OCI-LY1 (cell line): ENCODE measurements around the gene F10.

ENCODE experiments used
- H2AFZ ChIP-seq: fragments of 200-600 bp; sonication (generic), shearing (Covaris generic); 2 replicates; pipeline ENCODE4 v1.6.0; 2014; ENCODE audit warnings: antibody characterized with exemption, mild to moderate bottlenecking, low read length
- H3F3A ChIP-seq: fragments of 200-600 bp; sonication (generic), shearing (Covaris generic); 2 replicates; pipeline ENCODE4 v1.6.0; 2014; ENCODE audit warnings: mild to moderate bottlenecking, antibody characterized with exemption, low read length, moderate library complexity; ENCODE audit not compliant: insufficient read depth
- H3K27ac ChIP-seq: fragments of 200-600 bp; sonication (generic); 2 replicates; pipeline ENCODE4 v1.5.1; 2014; ENCODE audit warnings: low read length, mixed run types, mild to moderate bottlenecking, low read depth; ENCODE audit not compliant: poor library complexity, severe bottlenecking
- H3K27me3 ChIP-seq: fragments of 200-600 bp; sonication (generic); 2 replicates; pipeline ENCODE4 v1.6.0; 2014; ENCODE audit warnings: antibody characterized with exemption, mild to moderate bottlenecking, low read length, moderate library complexity; ENCODE audit not compliant: insufficient read depth
- H3K36me3 ChIP-seq: fragments of 200-600 bp; sonication (generic); 2 replicates; pipeline ENCODE4 v1.6.1; 2014; ENCODE audit warnings: mild to moderate bottlenecking, antibody characterized with exemption, low read length, moderate library complexity, mixed read lengths; ENCODE audit not compliant: insufficient read depth
- H3K4me1 ChIP-seq: fragments of 200-600 bp; sonication (generic); 2 replicates; pipeline ENCODE4 v1.5.1; 2014; ENCODE audit warnings: mild to moderate bottlenecking, low read length, moderate library complexity; ENCODE audit not compliant: insufficient read depth, severe bottlenecking
- H3K4me2 ChIP-seq: fragments of 200-600 bp; sonication (generic), shearing (Covaris generic); 2 replicates; pipeline ENCODE4 v1.6.1; 2014; ENCODE audit warnings: low read length
- H3K4me3 ChIP-seq: fragments of 200-600 bp; sonication (generic); 2 replicates; pipeline ENCODE4 v1.5.1; 2014; ENCODE audit warnings: low read length, low read depth, mild to moderate bottlenecking, mixed read lengths; ENCODE audit not compliant: poor library complexity, severe bottlenecking
- H3K79me2 ChIP-seq: fragments of 200-600 bp; shearing (Covaris generic); 2 replicates; pipeline ENCODE4 v1.6.1; 2016; ENCODE audit warnings: mixed run types, low read length, mixed read lengths; ENCODE audit not compliant: insufficient read depth
- H3K9ac ChIP-seq: fragments of 200-600 bp; sonication (generic), shearing (Covaris generic); 2 replicates; pipeline ENCODE4 v1.6.1; 2014; ENCODE audit warnings: mild to moderate bottlenecking, low read length, mixed read lengths
- H3K9me2 ChIP-seq: fragments of 200-600 bp; sonication (generic), shearing (Covaris generic); 2 replicates; pipeline ENCODE4 v1.6.1; 2014; ENCODE audit warnings: low read depth, mild to moderate bottlenecking, low read length, mixed read lengths
- H3K9me3 ChIP-seq: fragments of 200-600 bp; shearing (Covaris generic); 2 replicates; pipeline ENCODE4 v1.6.1; 2014; ENCODE audit warnings: low read length, mixed read lengths
- H4K20me1 ChIP-seq: fragments of 200-600 bp; sonication (generic), shearing (Covaris generic); 2 replicates; pipeline ENCODE4 v1.6.0; 2016; ENCODE audit warnings: mild to moderate bottlenecking, low read length; ENCODE audit not compliant: insufficient read depth
- CTCF ChIP-seq: fragments of 200-600 bp; sonication (generic), shearing (Covaris generic); IDR thresholded peaks from 2 replicates; pipeline ENCODE4 v1.5.1; 2017; ENCODE audit warnings: mild to moderate bottlenecking, antibody characterized with exemption, low read length, moderate library complexity, mixed read lengths
- EZH2 ChIP-seq: fragments of 200-600 bp; sonication (generic), shearing (Covaris generic); IDR thresholded peaks from 2 replicates; pipeline ENCODE4 v1.8.0; 2017; ENCODE audit warnings: borderline replicate concordance, mixed run types, mild to moderate bottlenecking, antibody characterized with exemption, low read length, moderate library complexity, mixed read lengths

F10 gene

GRCh38 chr13:113119166-113119821 lies 3.3 kb upstream of the F10 start:
- Histone ChIP-seq H2AFZ (no peak overlapping the region), H3K36me3 (no peaks in the 10 kb centered on the region), H3K9ac (no peak overlapping the region), H4K20me1 (no peaks in the 10 kb centered on the region), H3K27me3 (peaks cover 7% of the 10 kb centered on the region; the same call in 1 of the 2 replicates), H3K4me2 (no peak overlapping the region), H3K27ac (no peak overlapping the region), H3K79me2 (no peaks in the 10 kb centered on the region), H3K9me2 (no peaks in the 10 kb centered on the region), H3K9me3 (no peaks in the 10 kb centered on the region), H3K4me1 (no peaks in the 10 kb centered on the region), H3K4me3 (no peak overlapping the region), H3F3A (no peaks in the 10 kb centered on the region)
- TF ChIP-seq CTCF, result no peak
- TF ChIP-seq EZH2, result no peak

- Histone ChIP-seq H3K9me2 (no peaks in the 10 kb centered on the region), H3K9ac (no peak overlapping the region), H3K9me3 (no peaks in the 10 kb centered on the region), H3K27ac (no peak overlapping the region), H3F3A (no peaks in the 10 kb centered on the region), H3K4me3 (no peak overlapping the region), H4K20me1 (no peaks in the 10 kb centered on the region), H3K36me3 (no peaks in the 10 kb centered on the region), H3K79me2 (no peaks in the 10 kb centered on the region), H2AFZ (no peak overlapping the region), H3K4me1 (no peaks in the 10 kb centered on the region), H3K27me3 (peaks cover 7% of the 10 kb centered on the region; the same call in 1 of the 2 replicates), H3K4me2 (no peak overlapping the region)
- TF ChIP-seq CTCF (no peak), EZH2 (no peak)
Observed at GRCh38 chr13:113119822-113120189, 2.8 kb upstream of the F10 start.

GRCh38 chr13:113120300-113121182 lies 2.1 kb upstream of the F10 start:
- Histone ChIP-seq H3F3A (no peaks in the 10 kb centered on the region), H3K27me3 (peaks cover 7% of the 10 kb centered on the region; the same call in 1 of the 2 replicates), H3K9me3 (no peaks in the 10 kb centered on the region), H3K4me2 (no peak overlapping the region), H3K79me2 (no peaks in the 10 kb centered on the region), H3K9me2 (no peaks in the 10 kb centered on the region), H3K27ac (no peak overlapping the region), H3K9ac (no peak overlapping the region), H3K36me3 (no peaks in the 10 kb centered on the region), H3K4me1 (no peaks in the 10 kb centered on the region), H2AFZ (no peak overlapping the region), H4K20me1 (no peaks in the 10 kb centered on the region), H3K4me3 (no peak overlapping the region)
- TF ChIP-seq CTCF, result no peak
